Upper lobe of left lung (tissue), 4 donors: Measurements from ENCODE around the gene EXD1.
"Not testable (repeated sequence)": the region's sequence is repeated elsewhere in the genome, so short reads cannot be mapped to it uniquely, and the experiment has no call there.

Experiments used
- CTCF ChIP-seq, 6 experiments: fragments of 450-650 bp in 4 of 6; fragments of 200-600 bp in 2 of 6; sonication (generic) in 2 of 6; IDR thresholded peaks; one replicate each; pipeline ENCODE4 v1.5.1; 2016 to 2019; ENCODE audit warnings: antibody characterized with exemption in 6 of 6
- POLR2A ChIP-seq, 4 donors: fragments of 450-650 bp; IDR thresholded peaks; one replicate each; pipeline ENCODE4 v1.5.1; 2016 to 2017; ENCODE audit warnings: antibody characterized with exemption in 4 of 4, mild to moderate bottlenecking in 2 of 4

DNA sequence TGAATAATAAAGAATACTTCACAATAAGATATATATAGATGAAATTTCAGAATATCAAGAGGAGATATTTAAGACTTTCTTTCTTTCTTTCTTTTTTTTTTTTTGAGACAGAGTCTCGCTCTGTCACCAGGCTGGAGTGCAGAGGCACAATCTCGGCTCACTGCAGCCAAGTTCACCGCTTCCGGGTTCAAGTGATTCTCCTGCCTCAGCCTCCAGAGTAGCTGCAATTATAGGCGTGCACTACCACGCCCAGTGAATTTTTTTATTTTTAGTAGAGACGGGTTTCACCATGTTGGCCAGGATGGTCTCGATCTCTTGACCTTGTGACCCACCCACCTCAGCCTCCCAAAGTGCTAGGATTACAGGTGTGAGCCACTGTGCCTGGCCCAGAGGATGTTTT is 20.2 kb upstream of the EXD1 start:
- TF ChIP-seq CTCF, POLR2A (IDR thresholded peaks at IDR 0.05): not testable (repeated sequence)
